B cell (primary cell): Measurements from ENCODE around the gene MRPL36. TPM values are rescaled to one million over a fixed set of nuclear protein-coding genes. Genes with fewer than 3 reads are reported as not detected.

ENCODE experiments used
- ATAC-seq: fragments of 200-7000 bp; cut with Tn5 transposase; one replicate; pipeline ENCODE4 v1.10.0; 2021; ENCODE audit warnings: low read depth, mild to moderate bottlenecking, moderate number of reproducible peaks, moderate library complexity
- CTCF ChIA-PET: fragments of 350-600 bp; sonication (Branson Sonifier 250); formaldehyde crosslinking; loops from one replicate; lab custom pipeline; 2021; ENCODE audit warnings: antibody characterized with exemption, inconsistent platforms; lab: Charles Lee
- POLR2A ChIA-PET: fragments of 350-600 bp; sonication (Branson Sonifier 250); formaldehyde crosslinking; loops from one replicate; lab custom pipeline; 2021; ENCODE audit warnings: antibody characterized with exemption; lab: Charles Lee
- DNase-seq: peaks from one replicate; pipeline ENCODE4 v3.0.0; 2013
- H2AFZ ChIP-seq: 2 replicates; pipeline ENCODE4 v1.6.1; 2012; ENCODE audit warnings: mild to moderate bottlenecking, low read depth, low read length; ENCODE audit not compliant: insufficient read depth, poor library complexity, severe bottlenecking
- H3K27ac ChIP-seq, 2 donors: 1 replicate in 1 of 2; 2 replicates in 1 of 2; pipeline ENCODE4 v1.5.1; 2012 to 2013; ENCODE audit warnings: low read length in 2 of 2, mild to moderate bottlenecking in 2 of 2, moderate library complexity in 1 of 2
- H3K27me3 ChIP-seq, 4 experiments: fragments of 200-600 bp in 1 of 4; sonication (generic) in 1 of 4; replicated peaks in 1 of 4; 1 replicate in 2 of 4; 2 replicates in 2 of 4; pipeline versions ENCODE4 v1.6.1 to v1.7.0; 2013 to 2016; ENCODE audit warnings: low read length in 3 of 4, mild to moderate bottlenecking in 2 of 4, mixed read lengths in 1 of 4, moderate library complexity in 1 of 4; ENCODE audit not compliant: insufficient read depth in 4 of 4, control insufficient read depth in 3 of 4; ENCODE audit errors: control extremely low read depth in 1 of 4
- H3K36me3 ChIP-seq, 2 experiments: replicated peaks in 1 of 2; 1 replicate in 1 of 2; 2 replicates in 1 of 2; pipeline versions ENCODE4 v1.6.1 to v1.7.1; 2013; ENCODE audit warnings: low read length in 1 of 2; ENCODE audit not compliant: insufficient read depth in 2 of 2, control insufficient read depth in 1 of 2; ENCODE audit errors: control extremely low read depth in 1 of 2, extremely low read depth in 1 of 2
- H3K4me1 ChIP-seq, 2 donors: fragments of 200-600 bp in 1 of 2; sonication (generic) in 1 of 2; 1 replicate in 1 of 2; 2 replicates in 1 of 2; pipeline versions ENCODE4 v1.5.1 to v1.6.1; 2013 to 2017; ENCODE audit warnings: low read length in 2 of 2; ENCODE audit not compliant: control insufficient read depth in 2 of 2, insufficient read depth in 2 of 2
- H3K4me2 ChIP-seq: replicated peaks from 2 replicates; pipeline ENCODE3; 2012; ENCODE audit warnings: mild to moderate bottlenecking, low read depth, low read length; ENCODE audit not compliant: poor library complexity, severe bottlenecking
- H3K4me3 ChIP-seq, 5 experiments: fragments of 200-600 bp in 1 of 5; sonication (generic) in 1 of 5; 1 replicate in 3 of 5; 2 replicates in 2 of 5; pipeline versions ENCODE4 v1.5.1 to v1.7.0; 2011 to 2016; ENCODE audit warnings: low read length in 4 of 5, mild to moderate bottlenecking in 4 of 5, low read depth in 2 of 5, control low read depth in 1 of 5, moderate library complexity in 1 of 5; ENCODE audit not compliant: insufficient read depth in 1 of 5; ENCODE audit errors: control extremely low read depth in 1 of 5, extremely low read depth in 1 of 5
- H3K79me2 ChIP-seq: fragments of 200-600 bp; sonication (generic); one replicate; pipeline ENCODE4 v1.6.0; 2016; ENCODE audit warnings: low read length; ENCODE audit not compliant: control insufficient read depth, insufficient read depth
- H3K9ac ChIP-seq: fragments of 200-600 bp; sonication (generic); 2 replicates; pipeline ENCODE4 v1.6.1; 2017; ENCODE audit warnings: mild to moderate bottlenecking, low read length, moderate library complexity
- H3K9me3 ChIP-seq, 3 donors: one replicate each; pipeline versions ENCODE4 v1.6.1 to v1.7.1; 2013; ENCODE audit warnings: low read length in 2 of 3; ENCODE audit not compliant: control insufficient read depth in 2 of 3, insufficient read depth in 1 of 3; ENCODE audit errors: control extremely low read depth in 1 of 3
- H4K20me1 ChIP-seq: 2 replicates; pipeline ENCODE4 v1.6.0; 2012; ENCODE audit warnings: mild to moderate bottlenecking, low read length; ENCODE audit not compliant: insufficient read depth, control insufficient read depth, poor library complexity, severe bottlenecking
- H3K27ac Mint-ChIP-seq: one replicate; pipeline ENCODE4 v1.8.0; 2021; ENCODE audit warnings: mixed read lengths
- H3K27me3 Mint-ChIP-seq: one replicate; pipeline ENCODE4 v1.8.0; 2021; ENCODE audit warnings: mixed read lengths
- H3K4me1 Mint-ChIP-seq: one replicate; pipeline ENCODE4 v1.8.0; 2021; ENCODE audit warnings: mixed read lengths
- H3K4me3 Mint-ChIP-seq: one replicate; pipeline ENCODE4 v1.8.0; 2021; ENCODE audit warnings: mixed read lengths
- H3K9me3 Mint-ChIP-seq: one replicate; pipeline ENCODE4 v1.8.0; 2022; ENCODE audit warnings: mixed read lengths; ENCODE audit not compliant: insufficient read depth
- CTCF ChIP-seq: fragments of 200-600 bp; IDR thresholded peaks from one replicate; pipeline ENCODE4 v1.8.0; 2022; ENCODE audit warnings: antibody characterized with exemption, mild to moderate bottlenecking
- EZH2 ChIP-seq: IDR thresholded peaks from 2 replicates; pipeline ENCODE4 v1.6.1; 2012; ENCODE audit warnings: borderline replicate concordance, low read depth, mild to moderate bottlenecking, moderate library complexity, low read length; ENCODE audit not compliant: insufficient read depth, poor library complexity, severe bottlenecking
- WGBS: methylation state at CpG from one replicate; pipeline ENCODE4 v1.1.5; 2013; ENCODE audit warnings: missing lambda C conversion rate; ENCODE audit not compliant: insufficient coverage; 5-methylcytosine and 5-hydroxymethylcytosine counted together
- intact Hi-C: fragments of 100-400 bp; cut with micrococcal nuclease; formaldehyde crosslinking; loops from one replicate; pipeline ENCODE4 v1.10.0; 2022
- polyA plus RNA-seq: library from polyadenylated mRNA; depleted of rRNA; stranded (reverse); fragments of >200 nt; gene quantifications from 2 replicates; pipeline ENCODE4 v1.2.3, GENCODE V29; 2012
- total RNA-seq, 2 donors: library from RNA; stranded (reverse); fragments of 120-200 nt in 1 of 2; gene quantifications; 1 replicate in 1 of 2; 2 replicates in 1 of 2; pipeline versions ENCODE4 v1.2.3 to v1.2.4, GENCODE V29; 2013 to 2022

MRPL36 gene
- total and polyA plus RNA-seq, 2 donors (not counting 1 experiment from before 2014, with no cell fraction given), result 12.5 to 25.0 TPM

DNA sequence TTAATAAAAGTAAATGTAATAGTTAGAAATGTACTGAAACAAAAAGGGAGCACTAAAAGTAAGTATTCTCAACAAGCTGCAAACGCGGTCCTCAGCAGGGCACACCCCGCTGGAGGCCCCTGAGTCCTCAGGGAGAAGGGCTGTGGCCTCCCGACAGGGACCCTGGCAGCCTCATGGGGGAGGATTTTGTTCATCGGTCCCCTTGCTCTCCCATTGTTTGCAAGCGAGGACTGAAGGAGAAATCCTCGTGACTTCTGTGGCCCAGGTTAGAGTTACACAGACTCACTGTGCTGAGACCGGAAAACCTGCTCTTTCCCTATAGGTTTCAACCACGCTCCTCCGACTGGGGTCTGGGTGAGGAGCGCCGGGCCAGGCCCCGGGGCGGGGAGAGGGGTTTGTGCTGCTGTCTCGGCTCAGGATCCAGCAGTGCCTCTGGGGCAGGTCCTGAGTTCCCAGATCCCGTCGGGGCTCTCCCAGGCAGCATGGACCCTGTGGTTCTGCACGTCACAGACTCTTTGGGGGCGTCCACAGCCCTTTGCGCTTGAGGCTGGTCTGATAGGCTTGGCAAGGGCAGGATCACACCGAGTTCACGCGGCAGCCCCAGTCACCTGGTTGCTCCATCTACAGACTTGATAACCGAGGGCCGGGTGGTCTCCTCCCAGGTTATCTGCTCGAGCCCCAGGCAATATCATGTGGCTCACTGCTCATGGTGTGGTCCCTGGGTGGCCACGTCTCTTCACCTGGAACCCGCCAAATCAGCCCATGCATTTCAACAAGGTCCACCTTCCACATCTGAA lies 38.8 kb downstream of the MRPL36 start:
- intact Hi-C loops, result loop anchor here (10.0 kb wide), 1 partner anchor 274 kb away; no protein-coding TSS in a partner anchor
- Histone ChIP-seq H2AFZ (no peak overlapping the region), H3K9ac (no peak overlapping the region), H4K20me1 (no peaks in the 10 kb centered on the region), H3K36me3 (no peaks in the 10 kb centered on the region), H3K27ac (no peak overlapping the region), H3K4me3 (no peak overlapping the region), H3K9me3 (peaks cover 0 to 21% (median 0%) of the 10 kb centered on the region in 3 donors), H3K4me1 (peaks cover 3 to 6% of the 10 kb centered on the region in 2 donors), H3K27me3 (peaks cover 0 to 11% (median 0%) of the 10 kb centered on the region in 4 experiments), H3K79me2 (no peaks in the 10 kb centered on the region), H3K4me2 (no peak overlapping the region)
- TF ChIP-seq CTCF (no peak), EZH2 (no peak)
- H3K27ac Mint-ChIP-seq, result no peak overlapping the region
- CTCF ChIA-PET, result no interaction called here
- peaks cover 22% of the 10 kb centered on the region for H3K27me3 Mint-ChIP-seq
- no peaks in the 10 kb centered on the region for H3K4me1 Mint-ChIP-seq
- ATAC-seq (no peak), DNase-seq (no peak)
- H3K9me3 Mint-ChIP-seq, result peaks cover 8% of the 10 kb centered on the region
- no peak overlapping the region for H3K4me3 Mint-ChIP-seq
- WGBS, result 85% methylated on average over 24 of the region's 28 CpGs
- POLR2A ChIA-PET, result no interaction called here

GRCh38 chr5:1760231-1760630 lies 39.4 kb downstream of the MRPL36 start:
- no peaks in the 10 kb centered on the region for H4K20me1 ChIP-seq
- no peak overlapping the region for H3K4me2 ChIP-seq
- TF ChIP-seq EZH2 (no peak), CTCF (no peak)
- H3K4me1 Mint-ChIP-seq, result no peaks in the 10 kb centered on the region
- peaks cover 20% of the 10 kb centered on the region for H3K27me3 Mint-ChIP-seq
- DNase-seq (no peak), ATAC-seq (no peak)
- no peak overlapping the region for H3K27ac ChIP-seq
- no peak overlapping the region for H3K9ac ChIP-seq
- H3K79me2 ChIP-seq, result no peaks in the 10 kb centered on the region
- peaks cover 8% of the 10 kb centered on the region for H3K9me3 Mint-ChIP-seq
- no peak overlapping the region for H3K27ac Mint-ChIP-seq
- ChIA-PET CTCF (no interaction called here), POLR2A (no interaction called here)
- H3K4me3 ChIP-seq, result no peak overlapping the region
- H3K9me3 ChIP-seq, result peaks cover 0 to 17% (median 0%) of the 10 kb centered on the region in 3 donors
- H3K36me3 ChIP-seq, result no peaks in the 10 kb centered on the region
- intact Hi-C loops, result loop anchor here (10.0 kb wide), 1 partner anchor 275 kb away; no protein-coding TSS in a partner anchor
- H3K4me3 Mint-ChIP-seq, result no peak overlapping the region
- H3K27me3 ChIP-seq, result peaks cover 0 to 7% (median 0%) of the 10 kb centered on the region in 4 experiments
- H2AFZ ChIP-seq, result no peak overlapping the region
- peaks cover under 1 to 2% of the 10 kb centered on the region in 2 donors for H3K4me1 ChIP-seq
- WGBS, result no CpG with 5 or more reads among the region's 4 CpGs
